Hematopoietic multipotent progenitor cell treated with erythropoietin and hydrocortisone succinate and interleukin-3 and kit ligand, for 15 days (in vitro differentiated cells): Measurements from ENCODE around the gene TRIM24.
"Not testable (repeated sequence)": the region's sequence is repeated elsewhere in the genome, so short reads cannot be mapped to it uniquely, and the experiment has no call there.

ENCODE experiments used
- DNase-seq: peaks from one replicate; pipeline ENCODE4 v3.0.0-alpha.2; 2015; ENCODE audit warnings: low spot score

TRIM24 gene

DNA sequence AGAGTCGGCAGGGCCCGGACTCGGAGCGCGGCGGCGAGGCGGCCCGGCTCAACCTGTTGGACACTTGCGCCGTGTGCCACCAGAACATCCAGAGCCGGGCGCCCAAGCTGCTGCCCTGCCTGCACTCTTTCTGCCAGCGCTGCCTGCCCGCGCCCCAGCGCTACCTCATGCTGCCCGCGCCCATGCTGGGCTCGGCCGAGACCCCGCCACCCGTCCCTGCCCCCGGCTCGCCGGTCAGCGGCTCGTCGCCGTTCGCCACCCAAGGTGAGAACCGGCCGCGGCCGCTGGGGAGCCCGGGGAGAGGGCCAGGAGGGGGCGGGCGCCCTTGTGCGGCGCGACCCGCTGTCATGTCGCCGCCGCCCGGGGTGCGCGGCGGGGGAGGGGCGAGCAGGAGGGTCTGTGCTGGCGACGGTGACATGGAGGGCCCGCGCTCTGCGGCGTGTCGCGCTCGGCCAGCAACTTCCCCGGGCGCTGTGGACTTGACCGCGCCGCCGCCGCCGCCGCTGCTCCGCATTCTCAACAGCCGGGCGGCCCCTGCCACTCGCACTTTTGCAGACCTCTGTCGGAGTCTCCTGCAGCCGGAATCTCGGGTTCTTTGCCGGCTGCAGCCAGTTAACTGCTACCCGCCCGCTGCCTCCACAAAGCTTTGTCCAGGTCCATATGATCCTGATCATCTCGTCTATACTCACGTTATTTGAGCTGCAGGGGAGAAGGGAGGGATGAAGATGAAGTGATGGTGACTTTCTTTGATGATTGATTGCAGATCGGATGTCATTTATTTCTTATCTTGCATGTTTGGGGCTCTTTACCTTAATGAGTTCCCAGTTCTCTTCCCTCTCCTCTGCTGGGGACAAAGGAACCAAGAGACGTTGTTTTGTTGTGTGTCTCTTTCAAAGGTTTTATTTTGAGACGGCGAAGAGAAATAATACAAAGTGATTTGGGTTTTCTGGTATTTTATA lies 869 bp downstream of the TRIM24 start:
- peak; percentile 45 for DNase-seq

DNA sequence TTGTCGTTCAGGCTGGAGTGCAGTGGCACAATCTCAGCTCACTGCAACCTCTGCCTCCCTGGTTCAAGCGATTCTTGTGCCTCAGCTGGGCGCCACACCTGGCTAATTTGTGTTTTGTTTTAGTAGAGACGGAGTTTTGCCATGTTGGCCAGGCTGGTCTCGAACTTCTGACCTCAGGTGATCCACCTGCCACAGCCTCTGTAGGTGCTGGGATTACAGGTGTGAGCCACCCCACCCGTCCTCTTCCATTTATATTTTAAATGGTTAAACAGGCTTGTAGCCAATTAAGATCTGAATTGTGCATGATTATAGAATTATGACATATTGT lies 3.2 kb downstream of the TRIM24 start:
- DNase-seq = not testable (repeated sequence)

DNA sequence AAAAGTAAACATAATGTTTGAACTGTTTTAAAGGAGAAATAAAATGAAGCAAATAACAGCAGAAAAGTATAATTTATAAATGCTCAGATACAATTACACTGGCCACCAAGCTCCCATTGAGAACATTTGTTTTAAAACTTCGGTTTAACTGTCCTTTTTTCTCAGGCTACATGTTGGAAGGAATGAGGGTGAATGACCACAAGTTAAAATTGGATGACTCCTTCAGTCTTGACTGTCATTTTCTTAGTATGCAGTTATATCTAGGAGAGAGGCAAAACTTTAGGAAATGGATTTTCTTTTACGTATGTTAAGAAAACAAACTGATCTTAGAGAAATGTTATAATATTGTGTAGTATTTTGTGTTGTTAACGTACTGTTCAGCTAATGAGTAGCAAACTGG lies 5.0 kb downstream of the TRIM24 start:
- DNase-seq = no peak

DNA sequence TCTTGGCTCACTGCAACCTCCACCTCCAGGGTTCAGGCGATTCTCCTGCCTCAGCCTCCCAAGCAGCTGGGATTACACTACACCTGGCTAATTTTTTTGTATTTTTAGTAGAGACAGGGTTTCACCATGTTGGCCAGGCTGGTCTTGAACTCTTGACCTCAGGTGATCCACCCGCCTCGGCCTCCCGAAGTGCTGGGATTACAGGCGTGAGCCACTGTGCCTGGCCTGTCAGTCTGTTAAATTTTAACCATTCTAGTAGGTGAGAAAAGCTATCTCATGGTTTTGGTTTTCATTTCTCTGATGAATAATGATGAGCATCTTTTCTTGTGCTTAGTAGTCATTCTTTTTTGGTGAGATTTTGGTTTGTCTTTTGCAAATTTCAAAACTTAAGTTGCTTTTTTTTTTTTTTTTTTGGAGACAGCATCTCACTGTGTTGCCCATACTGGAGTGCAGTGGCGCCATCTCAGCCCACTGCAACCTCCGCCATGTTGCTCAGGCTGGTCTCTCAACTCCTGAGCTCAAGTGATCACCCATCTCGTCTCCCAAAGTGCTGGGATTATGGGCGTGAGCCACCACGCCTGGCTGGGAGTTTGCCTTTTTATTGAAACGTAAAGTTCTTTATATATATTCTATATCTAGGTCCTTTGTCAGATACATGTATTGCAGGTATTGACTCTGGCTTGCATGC lies 6.2 kb downstream of the TRIM24 start:
- DNase-seq = not testable (repeated sequence)

DNA sequence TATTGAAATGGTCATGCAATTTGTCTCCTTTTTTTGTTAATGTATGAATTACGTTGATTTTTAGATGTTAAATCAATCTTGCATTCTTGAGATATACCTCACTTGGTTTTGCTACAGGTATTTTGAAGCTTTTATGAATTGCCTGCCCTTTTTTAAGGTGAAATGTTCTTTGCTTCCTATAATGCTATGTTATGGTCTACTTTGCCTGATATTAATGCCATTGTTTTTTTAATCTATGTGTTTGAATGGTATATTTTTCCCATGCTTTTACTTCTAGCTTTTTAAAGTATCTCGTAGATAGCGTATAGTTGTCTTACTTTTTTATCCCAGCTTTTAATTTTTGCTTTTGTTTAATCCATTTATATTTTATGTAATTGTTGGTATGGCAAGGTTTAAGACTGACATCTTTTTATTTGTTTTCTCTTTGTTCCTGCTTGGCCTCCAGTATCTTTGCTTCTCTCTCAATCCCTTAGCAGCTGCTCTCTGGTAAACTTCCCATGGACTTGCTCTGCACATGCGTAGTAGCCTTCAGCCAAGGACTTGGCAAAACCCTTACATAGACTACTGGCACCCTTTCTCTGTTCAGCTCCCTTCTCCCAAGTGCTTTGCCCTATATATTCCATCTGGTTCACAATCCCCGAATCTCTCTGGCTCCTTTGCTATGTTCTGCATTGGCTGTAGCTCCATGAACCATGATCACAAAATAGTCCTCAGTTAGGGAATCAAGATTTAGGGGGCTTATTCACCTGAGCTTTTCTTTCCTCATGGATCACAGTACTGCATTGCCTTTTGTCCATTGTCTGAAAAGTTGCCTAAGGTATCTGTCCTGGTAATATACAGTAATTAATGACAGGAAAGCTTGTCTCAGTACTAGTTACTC lies 8.4 kb downstream of the TRIM24 start:
- no peak for DNase-seq

DNA sequence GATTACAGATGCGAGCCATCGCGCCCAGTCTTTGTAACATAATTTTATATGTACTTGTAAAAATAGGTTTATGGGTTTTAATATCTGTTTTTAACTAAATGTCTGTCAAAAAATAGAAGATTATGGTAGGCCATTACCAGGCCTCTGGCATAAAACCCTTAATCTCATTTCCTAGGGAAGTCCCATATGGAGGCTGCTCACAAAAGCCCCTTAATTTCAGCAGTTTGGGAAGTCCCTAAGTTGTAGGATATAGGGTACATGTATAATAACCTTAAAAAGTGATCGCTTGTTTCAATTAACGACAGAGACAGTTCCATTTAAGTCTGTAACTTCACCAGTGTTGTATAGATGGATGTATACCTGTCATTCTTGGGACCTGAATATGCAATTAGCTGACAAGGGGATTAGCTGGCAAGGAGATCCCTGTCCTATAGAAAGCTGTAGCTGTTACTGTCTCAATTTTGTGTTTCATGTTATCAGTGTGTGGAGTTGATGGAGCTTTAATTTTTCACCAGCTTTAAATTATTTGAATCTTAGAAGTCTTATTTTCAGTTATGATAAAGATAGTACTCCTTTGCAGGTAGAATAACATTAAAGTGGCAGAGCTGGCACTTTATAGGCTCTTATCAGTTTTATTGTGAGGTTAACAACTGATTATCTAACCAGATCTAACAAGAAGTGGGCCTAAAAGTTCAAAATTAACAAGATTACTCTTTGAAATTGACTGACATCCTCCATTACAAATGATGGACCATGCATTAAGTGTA lies 10.5 kb downstream of the TRIM24 start:
- DNase-seq = no peak

DNA sequence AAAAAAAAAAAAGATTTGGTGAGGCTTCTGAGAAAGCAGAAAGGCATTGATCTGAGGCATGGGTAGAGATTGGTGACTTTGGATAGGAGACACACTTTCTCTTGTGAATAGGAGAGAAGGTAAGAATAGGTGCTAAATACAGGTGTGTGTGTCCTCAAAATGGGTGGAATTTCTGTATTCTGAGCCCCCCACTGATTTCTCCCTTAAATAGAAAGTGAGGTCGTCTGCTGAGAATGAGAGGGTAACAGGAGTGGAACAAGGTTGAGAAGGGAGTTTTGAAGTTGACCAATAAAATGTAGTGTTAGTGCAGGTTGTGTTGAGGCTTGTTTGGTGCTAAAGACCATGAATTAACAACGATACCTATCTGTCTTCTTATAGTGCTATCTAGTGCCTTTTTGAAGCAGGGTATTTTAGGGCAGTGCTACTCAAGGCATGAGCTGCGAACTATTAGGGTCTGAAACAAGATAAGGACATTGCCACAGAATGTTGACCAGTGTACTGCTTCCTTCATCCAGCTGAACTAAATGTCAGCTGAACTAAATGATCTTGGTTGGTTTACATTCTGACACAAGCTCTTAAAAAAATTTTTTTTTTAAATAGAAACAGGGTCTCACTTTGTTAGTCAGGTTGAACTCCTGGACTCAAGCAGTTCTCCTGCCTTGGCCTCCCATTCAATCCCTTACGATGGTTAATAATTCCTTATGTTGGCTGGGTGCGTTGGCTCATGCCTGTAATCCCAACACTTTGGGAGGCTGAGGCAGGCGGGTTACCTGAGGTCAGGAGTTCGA lies 12.4 kb downstream of the TRIM24 start:
- no peak for DNase-seq

DNA sequence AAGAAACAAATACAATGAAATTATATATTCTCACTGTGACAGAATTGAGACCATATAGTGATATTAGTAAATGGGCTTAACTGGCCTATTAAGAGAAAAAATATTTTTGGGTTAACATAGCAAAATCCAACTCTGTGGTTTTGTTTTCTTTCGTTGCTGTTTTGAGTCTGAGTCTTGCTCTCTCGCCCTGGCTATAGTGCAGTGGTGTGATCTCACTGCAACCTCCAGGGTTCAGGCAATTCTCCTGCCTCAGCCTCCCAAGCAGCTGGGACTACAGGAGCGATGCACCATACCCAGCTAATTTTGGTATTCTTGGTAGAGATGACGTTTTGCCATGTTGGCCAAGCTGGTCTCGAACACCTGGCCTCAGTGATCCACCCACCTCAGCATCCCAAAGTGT lies 15.3 kb downstream of the TRIM24 start:
- no peak for DNase-seq

DNA sequence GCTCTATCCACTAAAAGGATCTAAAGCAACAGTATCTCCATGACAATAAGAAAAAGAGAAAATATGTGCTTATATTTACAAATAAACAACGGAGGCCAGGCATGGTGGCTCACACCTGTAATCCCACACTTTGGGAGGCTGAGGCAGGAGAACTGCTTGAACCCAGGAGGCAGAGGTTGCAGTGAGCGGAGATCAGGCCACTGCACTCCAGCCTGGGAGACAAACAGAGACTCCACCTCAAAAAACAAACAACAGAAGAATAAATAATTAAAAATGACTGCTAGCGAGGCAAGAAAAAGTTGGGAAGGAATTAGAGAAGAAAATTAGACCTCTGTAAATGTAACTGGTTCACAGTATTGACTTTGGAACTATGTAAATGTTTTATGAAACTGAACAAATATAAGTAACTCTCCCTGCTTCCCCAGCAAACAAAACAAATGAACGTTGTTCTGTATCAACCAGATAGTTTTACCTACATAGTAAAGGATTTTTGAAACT lies 17.1 kb downstream of the TRIM24 start:
- DNase-seq = no peak

DNA sequence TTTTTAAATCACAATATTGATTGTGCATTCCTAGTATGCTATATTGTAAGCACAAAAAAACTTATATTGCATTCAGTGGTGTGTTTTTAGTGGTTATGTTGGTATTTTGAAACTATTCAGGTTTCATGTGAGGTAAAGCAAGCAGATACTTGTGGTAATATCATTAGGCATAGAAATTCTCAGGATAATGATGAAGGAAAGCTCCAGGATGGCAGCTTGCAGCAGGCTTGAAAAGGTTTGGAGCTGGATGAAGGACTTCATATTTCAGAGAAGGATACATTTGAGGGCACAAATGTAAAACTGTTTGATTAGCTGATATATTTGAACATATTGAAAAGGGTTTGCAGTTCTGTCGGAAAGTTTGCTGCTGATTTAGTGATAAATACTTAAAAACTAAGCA lies 17.5 kb downstream of the TRIM24 start:
- DNase-seq = no peak

DNA sequence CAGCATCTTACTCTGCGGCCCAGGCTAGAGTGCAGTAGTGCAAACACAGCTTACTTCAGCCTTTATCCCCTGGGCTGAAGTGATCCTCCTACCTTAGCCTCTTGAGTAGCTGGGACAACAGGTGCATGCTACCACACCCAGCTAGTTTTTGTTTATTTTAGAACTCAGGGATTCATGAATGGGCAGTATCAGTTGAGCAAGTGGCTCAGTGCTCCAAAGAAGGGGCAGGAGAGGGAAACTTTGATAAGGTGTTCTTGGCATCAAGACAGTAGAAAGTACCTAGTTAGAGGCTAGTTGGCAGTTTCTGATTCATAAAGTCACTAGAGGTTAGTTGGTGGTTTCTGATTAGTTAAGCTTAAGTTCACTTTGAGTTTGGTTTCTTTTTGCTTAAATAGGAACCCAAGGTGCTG lies 18.4 kb downstream of the TRIM24 start:
- DNase-seq = no peak

DNA sequence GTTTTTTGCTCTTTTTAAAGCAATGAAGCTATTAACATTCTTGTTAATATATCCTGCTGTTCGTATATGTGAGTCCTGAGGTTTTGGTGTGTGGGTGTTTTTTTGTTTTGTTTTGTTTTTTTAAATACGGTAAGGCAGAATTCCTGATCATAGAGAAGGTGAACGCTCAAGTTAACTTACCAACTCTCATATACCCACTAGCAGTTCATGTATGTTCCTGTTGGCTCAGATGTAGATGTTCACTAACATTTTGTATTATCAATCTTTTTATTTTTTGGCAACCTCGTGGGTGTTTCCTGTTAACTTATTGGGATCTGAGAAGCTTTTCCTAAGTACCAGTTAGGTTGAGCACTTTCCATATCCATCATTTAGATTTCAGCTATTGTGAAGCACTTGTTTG lies 20.5 kb downstream of the TRIM24 start:
- DNase-seq = no peak

DNA sequence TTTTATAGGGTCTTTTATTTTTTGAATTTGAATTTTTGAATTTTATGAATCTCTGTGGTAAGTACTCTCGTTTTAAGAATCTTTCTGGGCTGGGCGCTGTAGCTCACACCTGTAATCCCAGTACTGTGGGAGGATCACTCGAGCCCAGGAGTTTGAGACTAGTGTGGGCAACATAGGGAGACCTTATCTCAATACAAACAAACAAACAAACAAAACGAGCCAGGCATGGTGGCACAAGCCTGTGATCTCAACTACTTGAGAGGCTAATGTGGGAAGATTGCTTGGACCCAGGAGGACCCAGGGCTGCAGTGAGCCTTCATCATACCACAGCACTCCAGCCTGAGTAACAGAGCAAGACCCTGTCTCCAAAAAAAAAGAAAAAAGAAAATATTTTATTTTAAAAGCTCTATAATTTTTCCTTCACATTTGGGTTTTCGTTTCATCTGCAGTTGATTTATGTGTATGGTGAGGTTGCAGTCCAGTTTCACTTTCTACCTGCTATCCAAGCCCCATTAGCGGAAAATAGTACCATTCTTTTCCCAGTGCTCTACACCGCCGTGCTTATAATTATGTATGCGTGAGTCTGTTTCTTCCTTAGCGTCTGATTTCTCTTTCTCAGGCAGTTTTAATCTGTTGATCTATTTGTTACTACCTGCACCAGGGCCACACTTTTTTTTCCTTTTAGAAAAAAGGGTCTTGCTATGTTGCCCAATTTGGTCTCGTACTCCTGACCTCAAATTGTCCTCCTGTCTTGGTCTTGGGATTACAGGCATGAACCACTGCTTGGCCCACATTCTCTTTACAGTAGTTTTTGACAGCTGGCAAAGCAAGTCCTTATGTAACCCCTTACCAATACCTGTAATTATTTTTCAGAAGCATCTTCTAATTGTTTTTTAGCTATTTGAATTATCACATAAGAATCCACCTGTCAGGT lies 21.7 kb downstream of the TRIM24 start:
- no peak for DNase-seq

DNA sequence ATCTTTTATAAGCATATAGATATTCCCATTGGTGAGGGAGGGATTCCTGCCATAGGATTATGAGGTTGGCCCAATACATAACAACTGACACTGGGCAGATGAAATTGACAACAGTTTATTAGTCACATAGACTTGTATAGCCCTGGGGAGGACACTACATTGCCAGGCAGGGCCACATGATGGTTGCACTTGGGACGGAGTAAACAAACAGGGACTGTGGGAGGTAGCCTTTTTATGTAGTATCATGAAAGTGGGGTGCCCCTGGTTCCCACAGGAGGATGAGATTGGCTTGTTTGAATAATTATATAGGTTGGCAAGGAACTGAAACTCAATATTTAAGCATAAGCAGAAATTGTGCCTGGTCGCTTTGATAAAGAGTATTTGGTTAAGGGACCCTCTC lies 23.5 kb downstream of the TRIM24 start:
- no peak for DNase-seq

DNA sequence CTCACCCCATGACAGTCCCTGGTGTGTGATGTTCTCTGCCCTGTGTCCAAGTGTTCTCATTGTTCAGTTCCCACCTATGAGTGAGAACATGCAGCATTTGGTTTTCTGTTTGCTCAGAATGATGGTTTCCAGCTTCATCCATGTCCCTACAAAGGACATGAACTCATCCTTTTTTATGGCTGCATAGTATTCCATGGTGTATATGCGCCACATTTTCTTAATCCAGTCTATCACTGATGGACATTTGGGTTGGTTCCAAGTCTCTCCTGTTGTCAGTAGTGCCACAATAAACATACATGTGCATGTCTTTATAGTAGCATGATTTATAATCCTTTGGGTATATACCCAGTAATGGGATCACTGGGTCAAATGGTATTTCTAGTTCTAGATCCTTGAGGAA lies 25.4 kb downstream of the TRIM24 start:
- DNase-seq = not testable (repeated sequence)

DNA sequence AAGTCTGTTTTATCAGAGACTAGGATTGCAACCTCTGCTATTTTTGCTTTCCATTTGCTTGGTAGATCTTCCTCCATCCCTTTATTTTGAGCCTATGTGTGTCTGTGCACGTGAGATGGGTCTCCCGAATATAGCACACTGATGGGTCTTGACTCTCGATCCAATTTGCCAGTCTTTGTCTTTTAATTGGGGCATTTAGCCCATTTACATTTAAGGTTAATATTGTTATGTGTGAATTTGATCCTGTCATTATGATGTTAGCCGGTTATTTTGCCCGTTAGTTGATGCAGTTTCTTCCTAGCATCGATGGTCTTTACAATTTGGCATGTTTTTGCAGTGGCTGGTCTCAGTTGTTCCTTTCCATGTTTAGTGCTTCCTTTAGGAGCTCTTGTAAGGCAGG lies 29.1 kb downstream of the TRIM24 start:
- DNase-seq = not testable (repeated sequence)

DNA sequence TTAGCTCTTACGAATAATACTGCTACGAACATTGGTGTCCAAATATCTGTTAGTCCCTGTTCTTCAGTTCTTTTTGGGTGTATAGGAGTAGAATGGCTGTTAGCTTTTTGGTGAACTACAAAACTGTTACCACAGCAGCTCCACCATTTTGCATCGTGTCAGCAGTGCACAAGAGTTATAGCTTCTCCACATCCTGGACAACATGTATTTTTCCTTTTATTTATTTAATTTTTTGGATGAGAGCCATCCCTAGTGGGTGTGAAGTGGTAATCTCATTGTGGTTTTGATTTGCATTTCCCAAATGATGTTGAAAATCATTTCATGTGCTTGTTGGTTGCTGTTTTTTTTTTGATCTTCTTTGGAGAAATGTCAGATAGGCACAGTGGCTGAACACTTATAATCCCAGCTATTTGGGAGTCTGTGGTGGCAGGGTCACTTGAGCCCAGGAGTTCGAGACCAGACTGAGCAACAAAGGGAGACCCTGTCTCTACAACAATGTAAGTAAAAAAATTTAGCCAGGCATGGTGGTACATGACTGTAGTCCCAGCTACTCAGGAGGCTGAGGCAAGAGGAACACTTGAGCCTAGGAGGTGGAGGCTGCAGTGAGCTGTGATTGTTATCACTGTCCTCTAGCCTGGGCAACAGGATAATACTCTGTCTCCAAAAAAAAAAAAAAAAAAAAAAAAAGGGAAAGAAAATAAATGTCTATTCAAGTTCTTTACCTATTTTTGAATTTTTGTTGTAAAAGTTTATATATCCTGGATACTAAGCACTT lies 31.7 kb downstream of the TRIM24 start:
- no peak for DNase-seq

DNA sequence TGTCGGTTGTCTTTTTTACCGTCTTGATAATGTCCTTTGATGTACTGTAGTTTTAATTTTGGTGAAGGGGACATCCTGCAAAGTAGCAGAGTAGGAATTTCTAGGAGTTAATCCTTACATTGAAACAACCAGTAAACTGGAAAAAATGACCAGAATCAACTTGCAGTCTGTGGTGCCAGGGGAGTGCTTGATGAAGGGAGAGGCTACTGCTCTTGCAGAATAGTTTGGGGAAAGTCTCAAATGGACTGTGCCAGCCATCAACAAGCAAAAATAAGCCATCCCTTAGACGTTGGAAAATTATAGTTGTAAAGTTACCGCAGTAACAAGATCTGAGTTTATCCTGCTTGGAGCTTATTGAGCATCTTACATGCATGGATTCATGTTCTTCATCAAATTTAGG lies 32.4 kb downstream of the TRIM24 start:
- no peak for DNase-seq

DNA sequence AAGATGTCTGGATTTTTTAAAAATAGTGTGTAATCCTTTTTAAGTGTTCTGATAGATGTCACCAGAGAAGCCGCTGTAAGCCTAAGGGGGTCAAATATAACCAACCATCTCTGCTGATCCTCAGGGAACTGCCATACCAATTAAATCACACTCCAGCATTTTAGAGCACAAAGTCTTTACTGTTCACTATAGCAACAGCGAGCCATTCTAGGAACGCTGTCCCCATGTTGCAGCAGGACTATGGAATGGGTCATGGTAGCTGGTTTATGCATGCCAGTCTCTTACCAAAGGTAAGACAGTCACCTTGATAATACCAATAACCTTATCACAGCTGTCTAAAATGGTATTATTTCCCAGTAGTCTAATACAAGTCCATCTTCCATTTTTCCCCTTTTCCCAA lies 33.5 kb downstream of the TRIM24 start:
- DNase-seq = no peak
